Esophagus muscularis mucosa (tissue), 4 donors: Measurements from ENCODE around the gene PIN4.

Experiments
- EP300 ChIP-seq: sonication (generic); formaldehyde crosslinking; IDR thresholded peaks from one replicate; pipeline ENCODE4 v1.6.1; 2017; ENCODE audit warnings: antibody characterized with exemption
- POLR2A ChIP-seq: fragments of 450-650 bp; IDR thresholded peaks from one replicate; pipeline ENCODE4 v1.6.1; 2017; ENCODE audit warnings: antibody characterized with exemption, moderate library complexity, mild to moderate bottlenecking, low read depth
- TF ChIP-seq, protein P1 (sequence below), 3 experiments: fragments of 200-600 bp in 2 of 3; fragments of 450-650 bp in 1 of 3; sonication (generic) in 2 of 3; IDR thresholded peaks; one replicate each; pipeline ENCODE4 v1.5.1; 2017 to 2019; ENCODE audit warnings: antibody characterized with exemption in 3 of 3, mild to moderate bottlenecking in 2 of 3, moderate library complexity in 1 of 3

- no peak for TF ChIP-seq POLR2A
- no peak for TF ChIP-seq EP300
- TF ChIP-seq, protein P1, sequence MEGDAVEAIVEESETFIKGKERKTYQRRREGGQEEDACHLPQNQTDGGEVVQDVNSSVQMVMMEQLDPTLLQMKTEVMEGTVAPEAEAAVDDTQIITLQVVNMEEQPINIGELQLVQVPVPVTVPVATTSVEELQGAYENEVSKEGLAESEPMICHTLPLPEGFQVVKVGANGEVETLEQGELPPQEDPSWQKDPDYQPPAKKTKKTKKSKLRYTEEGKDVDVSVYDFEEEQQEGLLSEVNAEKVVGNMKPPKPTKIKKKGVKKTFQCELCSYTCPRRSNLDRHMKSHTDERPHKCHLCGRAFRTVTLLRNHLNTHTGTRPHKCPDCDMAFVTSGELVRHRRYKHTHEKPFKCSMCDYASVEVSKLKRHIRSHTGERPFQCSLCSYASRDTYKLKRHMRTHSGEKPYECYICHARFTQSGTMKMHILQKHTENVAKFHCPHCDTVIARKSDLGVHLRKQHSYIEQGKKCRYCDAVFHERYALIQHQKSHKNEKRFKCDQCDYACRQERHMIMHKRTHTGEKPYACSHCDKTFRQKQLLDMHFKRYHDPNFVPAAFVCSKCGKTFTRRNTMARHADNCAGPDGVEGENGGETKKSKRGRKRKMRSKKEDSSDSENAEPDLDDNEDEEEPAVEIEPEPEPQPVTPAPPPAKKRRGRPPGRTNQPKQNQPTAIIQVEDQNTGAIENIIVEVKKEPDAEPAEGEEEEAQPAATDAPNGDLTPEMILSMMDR (IDR thresholded peaks at IDR 0.05), result no peak
These were observed 57.3 kb downstream of the PIN4 start, which contains the start of gene ERCC6L for GRCh38 chrX:72238721-72239475.
